Astrocyte of the cerebellum (primary cell): ENCODE data around the gene SLC35B1.

Source experiments
- DNase-seq: peaks from one replicate; pipeline ENCODE4 v3.0.0-alpha.2; 2011; ENCODE audit warnings: low read depth
- H3K4me3 ChIP-seq: 2 replicates; pipeline ENCODE4 v1.5.1; 2011; ENCODE audit warnings: mild to moderate bottlenecking, low read depth, low read length, moderate library complexity
- CTCF ChIP-seq: IDR thresholded peaks from 2 replicates; pipeline ENCODE4 v1.5.1; 2012; ENCODE audit warnings: low read length, low read depth, moderate library complexity, mild to moderate bottlenecking; ENCODE audit errors: missing control alignments
- in situ Hi-C: cut with HindIII; loops from 2 replicates; pipeline ENCODE4 v1.10.0; 2017; ENCODE audit warnings: low sequenced_read_pairs

The SLC35B1 gene, protein sequence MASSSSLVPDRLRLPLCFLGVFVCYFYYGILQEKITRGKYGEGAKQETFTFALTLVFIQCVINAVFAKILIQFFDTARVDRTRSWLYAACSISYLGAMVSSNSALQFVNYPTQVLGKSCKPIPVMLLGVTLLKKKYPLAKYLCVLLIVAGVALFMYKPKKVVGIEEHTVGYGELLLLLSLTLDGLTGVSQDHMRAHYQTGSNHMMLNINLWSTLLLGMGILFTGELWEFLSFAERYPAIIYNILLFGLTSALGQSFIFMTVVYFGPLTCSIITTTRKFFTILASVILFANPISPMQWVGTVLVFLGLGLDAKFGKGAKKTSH

GRCh38 chr17:49707608-49708514 is at the start of gene SLC35B1:
Gene SLC35B1 (minus strand): TSS chr17:49707964. CDS start chr17:49707833, 131 bp downstream.
- peak within 1 kb of the TSS; percentile 97 for H3K4me3 ChIP-seq
- peak; percentile 86 for TF ChIP-seq CTCF
- DNase-seq = peak; percentile 97
- in situ Hi-C loops = no loop called here

GRCh38 chr17:49757151-49757777 is 49.5 kb upstream of the SLC35B1 start:
- in situ Hi-C loops = no loop called here
- no peak overlapping the region for H3K4me3 ChIP-seq
- no peak for DNase-seq
- no peak for TF ChIP-seq CTCF

DNA sequence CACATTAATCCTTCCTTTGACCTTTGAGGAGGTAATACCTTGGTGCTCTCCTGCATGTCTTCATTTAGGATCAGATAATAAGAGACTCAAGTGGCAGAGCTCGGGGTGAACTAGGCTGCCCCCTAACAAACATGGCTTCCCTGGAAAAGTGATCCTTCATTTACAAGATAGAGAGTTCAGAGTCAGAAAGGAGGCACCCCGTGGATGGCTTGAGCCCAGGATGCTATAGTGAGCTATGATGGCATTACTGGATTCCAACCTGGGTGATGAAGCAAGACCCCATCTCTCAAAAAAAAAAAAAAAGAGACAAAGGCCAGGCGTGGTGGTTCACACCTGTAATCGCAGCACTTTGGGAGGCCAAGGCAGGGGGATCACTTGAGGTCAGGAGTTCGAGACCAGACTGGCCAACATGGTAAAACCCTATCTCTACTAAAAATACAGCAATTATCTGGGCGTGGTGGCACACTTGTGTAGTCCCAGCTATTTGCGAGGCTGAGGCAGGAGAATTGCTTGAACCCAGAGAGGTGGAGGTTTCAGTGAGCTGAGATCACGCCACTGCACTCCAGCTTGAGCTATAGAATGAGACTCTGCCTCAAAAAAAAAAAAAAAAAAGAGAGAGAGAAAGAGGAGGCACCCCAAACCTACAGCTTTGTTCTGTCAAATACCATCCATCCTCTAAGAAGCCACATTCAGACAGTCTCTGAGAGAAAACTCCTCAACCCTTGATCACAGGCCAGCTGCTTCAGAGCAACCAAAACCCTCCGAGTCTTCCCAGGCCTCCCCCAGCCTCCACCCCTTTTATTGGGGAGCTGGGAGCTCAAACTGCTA is 48.8 kb upstream of the SLC35B1 start:
- no peak for DNase-seq
- in situ Hi-C loops = no loop called here

DNA sequence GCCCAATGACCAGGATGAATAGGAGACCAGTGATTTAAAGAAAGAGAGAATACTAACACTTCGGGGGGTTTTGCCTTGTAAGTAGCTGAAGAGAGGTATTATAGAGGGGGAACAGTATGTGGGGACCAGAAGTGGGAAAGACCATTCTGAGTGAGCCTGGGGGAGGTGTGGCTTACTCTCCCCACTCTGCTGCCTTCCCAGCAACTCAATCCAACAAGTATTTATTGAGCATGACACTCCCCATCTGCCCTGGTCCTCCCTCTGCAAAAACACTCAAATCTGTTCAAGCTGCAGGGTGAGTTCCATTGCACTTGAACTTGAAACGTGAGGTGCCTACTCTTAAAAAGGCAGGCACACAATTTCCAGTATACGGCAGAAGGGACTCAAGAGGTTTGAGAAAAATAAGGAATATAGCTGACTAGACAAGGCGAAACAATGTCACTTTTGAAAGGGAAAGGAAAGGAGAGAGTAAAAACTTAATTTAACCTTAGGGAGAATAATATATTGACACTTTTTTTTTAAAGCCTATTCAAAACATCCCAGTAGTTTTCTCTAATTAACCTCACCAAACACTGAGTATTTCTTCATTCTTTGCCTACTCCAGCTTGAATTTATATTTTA is 48.0 kb upstream of the SLC35B1 start:
- in situ Hi-C loops = no loop called here
- TF ChIP-seq CTCF = no peak
- no peak overlapping the region for H3K4me3 ChIP-seq
- no peak for DNase-seq

More for the DNA sequence above, 48.8 kb upstream of the SLC35B1 start:
- H3K4me3 ChIP-seq = no peak overlapping the region
- TF ChIP-seq CTCF = no peak

GRCh38 chr17:49753959-49754391 is 46.2 kb upstream of the SLC35B1 start:
- TF ChIP-seq CTCF = no peak
- H3K4me3 ChIP-seq = no peak overlapping the region
- in situ Hi-C loops = no loop called here
- DNase-seq = no peak
